ENCODE measurements around the gene NOXA1. TPM values are rescaled to one million over a fixed set of nuclear protein-coding genes. Genes with fewer than 3 reads are reported as not detected.
"Not testable (repeated sequence)": the region's sequence is repeated elsewhere in the genome, so short reads cannot be mapped to it uniquely, and the experiment has no call there.

Gene NOXA1
- total RNA-seq, 4 donors from 2014 or later: 1.1 to 4.2 (median 3.0) TPM

DNA sequence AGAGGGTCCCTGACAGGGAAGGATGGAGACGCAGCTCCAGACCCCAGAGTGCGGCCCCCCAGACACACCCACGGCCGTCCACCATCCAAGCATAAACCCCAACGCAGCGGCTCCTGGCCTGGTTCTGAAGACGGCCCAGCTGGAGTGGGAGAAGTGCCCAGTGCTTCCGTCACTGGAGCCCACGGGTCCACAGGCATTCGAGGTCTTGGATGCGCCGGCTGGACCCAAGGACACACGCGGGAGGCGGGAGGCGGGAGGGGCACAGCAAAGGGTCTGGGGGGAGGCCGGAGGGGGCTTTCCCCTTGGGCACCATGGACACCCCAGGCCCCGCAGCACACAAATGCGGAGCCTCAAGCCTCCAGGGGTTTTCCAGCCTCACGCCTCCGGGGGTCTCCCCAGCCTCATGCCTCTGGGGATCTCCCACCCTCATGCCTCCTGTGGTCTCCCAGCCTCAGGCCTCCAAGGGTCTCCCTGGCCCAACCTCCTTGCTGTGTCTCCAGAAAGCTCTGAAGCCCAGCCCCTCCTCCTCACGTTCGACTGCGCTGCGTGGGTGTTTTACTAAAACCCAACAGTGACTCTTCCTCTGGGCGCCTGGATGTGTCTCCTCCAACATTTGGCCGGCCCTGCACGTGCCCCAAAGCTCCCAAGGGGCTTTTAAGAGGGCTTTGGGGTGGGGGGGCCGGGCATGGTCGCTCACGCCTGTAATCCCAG is 15.4 kb upstream of the NOXA1 start:
- Histone ChIP-seq H3K9me3 (no peaks in the 10 kb centered on the region), H3K27ac (peak overlapping the region in 2 of 4 donors; percentile 36 to 53), H3K4me1 (peaks cover 0 to 43% (median 19%) of the 10 kb centered on the region in 3 donors), H3K4me3 (peak overlapping the region in 1 of 2 donors; percentile 49), H3K27me3 (peaks cover 5% of the 10 kb centered on the region), H3K36me3 (peaks cover 0 to 5% of the 10 kb centered on the region in 2 donors)
- WGBS, 2 donors (ENCODE audit: low coverage in 1 of 2): 56% methylated on average over 5 of the region's 31 CpGs; no CpG with 5 or more reads in 1 of the 2 donors
- TF ChIP-seq POLR2AphosphoS5 (IDR thresholded peaks at IDR 0.05) (no peak), POLR2A (IDR thresholded peaks at IDR 0.05) (no peak), EP300 (IDR thresholded peaks at IDR 0.05) (no peak)
- TF ChIP-seq, protein P1, sequence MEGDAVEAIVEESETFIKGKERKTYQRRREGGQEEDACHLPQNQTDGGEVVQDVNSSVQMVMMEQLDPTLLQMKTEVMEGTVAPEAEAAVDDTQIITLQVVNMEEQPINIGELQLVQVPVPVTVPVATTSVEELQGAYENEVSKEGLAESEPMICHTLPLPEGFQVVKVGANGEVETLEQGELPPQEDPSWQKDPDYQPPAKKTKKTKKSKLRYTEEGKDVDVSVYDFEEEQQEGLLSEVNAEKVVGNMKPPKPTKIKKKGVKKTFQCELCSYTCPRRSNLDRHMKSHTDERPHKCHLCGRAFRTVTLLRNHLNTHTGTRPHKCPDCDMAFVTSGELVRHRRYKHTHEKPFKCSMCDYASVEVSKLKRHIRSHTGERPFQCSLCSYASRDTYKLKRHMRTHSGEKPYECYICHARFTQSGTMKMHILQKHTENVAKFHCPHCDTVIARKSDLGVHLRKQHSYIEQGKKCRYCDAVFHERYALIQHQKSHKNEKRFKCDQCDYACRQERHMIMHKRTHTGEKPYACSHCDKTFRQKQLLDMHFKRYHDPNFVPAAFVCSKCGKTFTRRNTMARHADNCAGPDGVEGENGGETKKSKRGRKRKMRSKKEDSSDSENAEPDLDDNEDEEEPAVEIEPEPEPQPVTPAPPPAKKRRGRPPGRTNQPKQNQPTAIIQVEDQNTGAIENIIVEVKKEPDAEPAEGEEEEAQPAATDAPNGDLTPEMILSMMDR (IDR thresholded peaks at IDR 0.05): no peak
- ATAC-seq: peak; percentile 32

DNA sequence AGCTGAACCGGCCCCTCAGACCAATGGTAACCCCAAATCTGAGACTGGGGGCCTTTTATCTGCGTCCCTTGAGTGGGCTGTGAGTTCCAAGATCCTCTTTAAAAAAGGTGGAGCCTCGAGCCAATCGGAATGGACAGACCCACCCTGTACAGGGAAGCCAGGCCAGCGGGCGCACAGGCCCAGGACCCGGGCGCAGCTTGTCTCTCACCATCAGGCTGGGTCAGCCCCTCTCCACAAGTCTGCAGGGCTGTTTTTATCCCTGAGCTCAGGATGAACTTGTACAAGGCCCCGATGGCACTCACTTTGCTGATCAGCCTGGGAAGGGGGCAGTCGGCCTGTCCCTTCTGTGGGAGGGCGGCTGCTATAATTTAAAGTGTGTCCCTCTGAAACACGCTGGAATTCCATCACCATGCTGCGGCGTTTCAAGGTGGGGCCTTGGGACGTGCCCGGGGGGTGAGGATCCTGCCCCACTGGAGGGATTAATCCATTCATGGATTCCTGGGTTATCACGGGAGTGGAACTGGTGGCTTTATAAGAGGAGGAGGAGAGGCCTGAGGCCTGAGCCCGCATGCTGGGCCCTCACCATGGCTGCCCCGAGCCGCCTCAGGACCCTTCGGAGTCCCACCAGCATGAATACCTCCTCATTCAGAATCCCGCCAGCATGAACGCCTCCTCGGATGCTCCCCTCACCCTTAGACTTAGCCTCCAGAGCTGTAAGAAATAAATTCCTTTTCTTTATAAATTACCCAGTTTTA is 14.4 kb upstream of the NOXA1 start:
- Histone ChIP-seq H3K4me1 (peaks cover 0 to 45% (median 19%) of the 10 kb centered on the region in 3 donors), H3K4me3 (no peak overlapping the region), H3K36me3 (no peaks in the 10 kb centered on the region), H3K27ac (no peak overlapping the region), H3K27me3 (peaks cover 5% of the 10 kb centered on the region), H3K9me3 (no peaks in the 10 kb centered on the region)
- no peak for ATAC-seq
- WGBS, 2 donors (ENCODE audit: low coverage in 1 of 2): 91 to 100% methylated on average over 7 of the region's 24 CpGs
- TF ChIP-seq EP300 (IDR thresholded peaks at IDR 0.05): no peak
- TF ChIP-seq, protein P1 (IDR thresholded peaks at IDR 0.05): no peak
- TF ChIP-seq POLR2A (IDR thresholded peaks at IDR 0.05): no peak
- no peak for TF ChIP-seq POLR2AphosphoS5 (IDR thresholded peaks at IDR 0.05)

DNA sequence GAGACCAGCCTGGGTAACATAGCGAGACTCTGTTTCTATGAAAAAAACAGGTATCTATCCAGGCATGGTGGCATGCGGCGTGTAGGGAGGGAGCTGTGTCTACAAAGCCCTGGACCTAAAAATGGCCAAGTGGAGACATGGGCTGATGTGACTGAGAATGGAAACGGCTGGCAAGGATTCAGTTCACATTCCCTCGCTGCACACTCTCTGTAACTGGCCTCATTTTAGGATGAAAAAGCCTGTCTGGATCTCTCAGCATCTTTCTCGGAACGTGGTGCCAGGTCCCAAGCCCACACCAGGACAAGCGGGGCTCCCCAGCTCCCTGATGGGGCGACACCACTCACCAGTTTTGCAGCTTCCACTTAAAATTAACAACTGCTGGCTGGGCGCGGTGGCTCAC is 13.7 kb upstream of the NOXA1 start:
- no peaks in the 10 kb centered on the region for H3K9me3 ChIP-seq
- peaks cover 5% of the 10 kb centered on the region for H3K27me3 ChIP-seq
- no peak overlapping the region for H3K4me3 ChIP-seq
- no peak for ATAC-seq
- WGBS, 2 donors (ENCODE audit: low coverage in 1 of 2): 77 to 83% methylated on average over 5 to 7 of the region's 11 CpGs
- TF ChIP-seq, protein P1 (IDR thresholded peaks at IDR 0.05): no peak
- TF ChIP-seq POLR2AphosphoS5 (IDR thresholded peaks at IDR 0.05) (no peak), EP300 (IDR thresholded peaks at IDR 0.05) (no peak), POLR2A (IDR thresholded peaks at IDR 0.05) (no peak)
- no peaks in the 10 kb centered on the region for H3K36me3 ChIP-seq
- no peak overlapping the region for H3K27ac ChIP-seq
- peaks cover 0 to 45% (median 19%) of the 10 kb centered on the region in 3 donors for H3K4me1 ChIP-seq

DNA sequence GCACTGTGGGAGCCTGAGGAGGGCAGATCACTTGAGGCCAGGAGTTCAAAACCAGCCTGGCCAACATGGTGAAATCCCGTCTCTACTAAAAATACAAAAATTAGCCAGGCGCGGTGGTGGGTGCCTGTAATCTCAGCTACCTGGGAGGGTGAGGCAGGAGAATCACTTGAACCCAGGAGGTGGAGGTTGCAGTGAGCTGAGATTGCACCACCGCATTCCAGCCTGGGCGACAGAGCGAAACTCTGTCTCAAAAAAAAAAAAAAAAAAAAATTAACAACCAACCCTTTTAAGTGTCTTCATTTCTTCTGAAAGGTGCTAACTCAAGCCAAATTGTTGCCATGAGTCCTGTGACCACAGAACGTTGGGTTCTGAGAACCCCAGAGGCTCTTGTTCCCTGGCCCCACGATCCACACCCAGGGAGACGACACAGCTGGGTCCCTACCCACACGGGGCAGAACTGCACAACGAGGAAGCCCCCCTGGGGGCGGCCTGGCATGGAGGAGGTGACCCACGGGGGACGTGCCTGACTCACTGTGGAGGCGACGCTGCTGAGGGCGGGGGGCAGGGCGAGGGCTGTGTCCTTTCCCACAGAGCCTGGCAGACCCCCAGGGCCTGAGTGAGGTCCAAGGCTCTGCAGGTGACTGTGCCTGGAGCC is 12.8 kb upstream of the NOXA1 start:
- H3K27ac ChIP-seq: peak overlapping the region in 1 of 4 donors; percentile 67
- H3K9me3 ChIP-seq, H3K27me3 ChIP-seq, H3K4me3 ChIP-seq, ATAC-seq, H3K36me3 ChIP-seq: not testable (repeated sequence)
- WGBS, 2 donors (ENCODE audit: low coverage in 1 of 2): 92 to 93% methylated on average over 3 to 6 of the region's 18 CpGs
- H3K4me1 ChIP-seq: peaks cover 0 to 45% (median 19%) of the 10 kb centered on the region in 3 donors

DNA sequence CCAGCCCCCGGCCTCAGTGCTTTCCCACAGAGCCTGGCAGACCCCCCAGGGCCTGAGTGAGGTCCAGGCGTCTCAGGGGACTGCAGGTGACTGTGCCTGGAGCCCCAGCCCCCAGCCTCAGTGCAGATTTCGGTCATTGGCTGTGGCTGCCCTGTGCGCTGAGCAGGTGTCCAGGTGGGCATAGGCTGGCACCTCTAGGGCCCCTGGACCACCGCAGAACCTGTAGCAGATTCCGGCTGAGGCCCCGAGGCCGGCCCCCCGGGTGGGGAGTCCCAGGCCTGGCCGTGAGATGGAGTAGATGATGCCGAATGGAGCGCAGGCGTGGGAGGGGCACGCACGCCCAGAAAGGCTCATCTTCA is 12.3 kb upstream of the NOXA1 start:
- peak overlapping the region in 1 of 2 donors; percentile 16 for H3K4me3 ChIP-seq
- no peak for ATAC-seq
- H3K4me1 ChIP-seq: peaks cover 0 to 44% (median 19%) of the 10 kb centered on the region in 3 donors
- TF ChIP-seq POLR2AphosphoS5 (IDR thresholded peaks at IDR 0.05) (no peak), EP300 (IDR thresholded peaks at IDR 0.05) (no peak), POLR2A (IDR thresholded peaks at IDR 0.05) (no peak)
- TF ChIP-seq, protein P1 (IDR thresholded peaks at IDR 0.05): no peak
- H3K9me3 ChIP-seq: no peaks in the 10 kb centered on the region
- H3K27me3 ChIP-seq: peaks cover 5% of the 10 kb centered on the region
- peak overlapping the region in 3 of 4 donors; percentile 38 to 67 (median 51) for H3K27ac ChIP-seq
- WGBS, 2 donors (ENCODE audit: low coverage in 1 of 2): no CpG with 5 or more reads among the region's 15 CpGs
- H3K36me3 ChIP-seq: no peaks in the 10 kb centered on the region
